ENCODE results near the gene TMPRSS2. TPM values are rescaled to one million over a fixed set of nuclear protein-coding genes. Genes with fewer than 3 reads are reported as not detected.
A peak's percentile ranks its signal among the peaks of the same experiment; 100 is the strongest.

TMPRSS2 gene
- total and polyA plus RNA-seq, 2 of the 13 experiments (the other 11 are each of a cell fraction or from before 2014, with no cell fraction given) = 1.7 to 1.8 TPM

DNA sequence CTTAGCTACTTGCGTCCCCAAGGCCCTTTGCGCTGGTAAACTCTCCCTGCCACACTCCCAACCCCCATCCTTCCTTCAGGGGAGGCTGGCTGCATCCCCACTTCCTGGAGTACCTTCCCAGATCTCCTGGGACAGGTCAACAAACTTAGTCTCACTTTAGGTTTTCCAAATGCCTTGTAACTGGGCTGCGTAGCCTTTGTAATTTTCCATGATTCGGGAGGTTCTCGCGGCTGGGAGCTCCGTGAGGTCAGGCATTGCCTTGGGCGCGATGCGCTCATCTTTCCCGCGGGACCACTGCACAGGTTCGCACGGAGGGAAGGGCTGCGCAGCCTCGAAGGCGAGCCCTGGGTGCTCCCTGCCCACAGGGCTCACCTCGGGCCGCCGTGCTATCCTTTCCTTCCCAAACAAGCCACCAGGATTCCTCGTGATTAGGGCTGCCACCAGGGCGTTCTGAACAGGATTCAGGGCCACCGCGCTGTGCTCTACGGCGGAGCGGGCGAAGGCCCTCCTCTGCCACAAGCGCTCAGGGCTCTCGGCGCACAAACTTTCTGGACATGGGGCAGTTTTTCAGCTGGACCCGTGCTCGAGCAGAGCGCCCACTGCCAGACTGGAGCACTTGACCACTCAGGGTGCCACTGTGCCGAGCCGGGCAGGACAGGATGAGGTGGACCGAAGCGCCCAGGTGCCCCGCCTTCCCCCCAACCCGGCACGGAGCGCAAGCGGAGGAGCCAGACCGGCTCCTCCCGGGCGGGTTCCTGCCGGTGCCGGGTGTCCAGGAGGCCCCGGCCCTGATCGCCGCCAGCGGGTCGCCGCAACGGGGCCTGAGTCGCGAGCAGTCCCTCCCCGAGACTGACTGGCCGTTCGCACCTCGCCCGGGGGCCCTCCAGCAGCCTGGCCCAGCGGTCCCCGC lies 1.1 kb downstream of the TMPRSS2 start (continued):
- TF ChIP-seq ZNF777 (CRISPR knock-in tag; IDR thresholded peaks at IDR 0.05) = peak; percentile 37; the same call in 1 of the 2 replicates
- TF ChIP-seq, protein P1, sequence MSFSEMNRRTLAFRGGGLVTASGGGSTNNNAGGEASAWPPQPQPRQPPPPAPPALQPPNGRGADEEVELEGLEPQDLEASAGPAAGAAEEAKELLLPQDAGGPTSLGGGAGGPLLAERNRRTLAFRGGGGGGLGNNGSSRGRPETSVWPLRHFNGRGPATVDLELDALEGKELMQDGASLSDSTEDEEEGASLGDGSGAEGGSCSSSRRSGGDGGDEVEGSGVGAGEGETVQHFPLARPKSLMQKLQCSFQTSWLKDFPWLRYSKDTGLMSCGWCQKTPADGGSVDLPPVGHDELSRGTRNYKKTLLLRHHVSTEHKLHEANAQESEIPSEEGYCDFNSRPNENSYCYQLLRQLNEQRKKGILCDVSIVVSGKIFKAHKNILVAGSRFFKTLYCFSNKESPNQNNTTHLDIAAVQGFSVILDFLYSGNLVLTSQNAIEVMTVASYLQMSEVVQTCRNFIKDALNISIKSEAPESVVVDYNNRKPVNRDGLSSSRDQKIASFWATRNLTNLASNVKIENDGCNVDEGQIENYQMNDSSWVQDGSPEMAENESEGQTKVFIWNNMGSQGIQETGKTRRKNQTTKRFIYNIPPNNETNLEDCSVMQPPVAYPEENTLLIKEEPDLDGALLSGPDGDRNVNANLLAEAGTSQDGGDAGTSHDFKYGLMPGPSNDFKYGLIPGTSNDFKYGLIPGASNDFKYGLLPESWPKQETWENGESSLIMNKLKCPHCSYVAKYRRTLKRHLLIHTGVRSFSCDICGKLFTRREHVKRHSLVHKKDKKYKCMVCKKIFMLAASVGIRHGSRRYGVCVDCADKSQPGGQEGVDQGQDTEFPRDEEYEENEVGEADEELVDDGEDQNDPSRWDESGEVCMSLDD (CRISPR knock-in tag; IDR thresholded peaks at IDR 0.05; ENCODE audit: borderline replicate concordance) = no peak
- no peak for TF ChIP-seq GATA4 (IDR thresholded peaks at IDR 0.05; ENCODE audit: borderline replicate concordance, low read depth)
- TF ChIP-seq U2AF2 (IDR thresholded peaks at IDR 0.05; ENCODE audit: low read depth, low read length) = no peak

DNA sequence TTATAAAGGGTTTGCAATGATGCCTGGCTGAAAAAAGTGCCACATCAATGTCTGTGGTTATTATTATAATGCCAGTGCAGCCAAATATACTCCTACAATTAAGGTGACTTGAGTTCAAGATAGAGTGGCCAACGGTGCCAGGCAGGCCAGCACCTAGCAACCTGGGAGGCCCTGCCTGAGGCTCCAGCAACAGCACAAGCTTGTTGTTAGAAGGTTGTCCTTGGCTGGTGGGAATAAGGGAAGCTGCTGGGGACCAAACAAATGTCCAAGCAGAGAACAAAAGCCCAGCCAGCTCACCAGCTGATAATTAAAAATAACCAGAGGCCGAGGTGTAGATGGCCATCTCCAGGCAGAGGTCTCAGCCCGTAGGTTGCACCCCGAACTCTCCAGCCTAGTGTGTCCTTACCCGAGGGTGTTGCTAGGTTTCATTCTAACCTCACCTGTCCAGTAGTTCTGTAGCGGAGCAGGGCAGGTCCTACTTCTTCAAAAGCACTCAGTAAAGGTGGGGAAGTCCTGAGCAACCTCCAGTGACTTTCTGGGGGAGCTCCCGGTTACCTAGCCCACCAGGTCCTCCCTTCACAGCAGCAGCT lies 1.9 kb downstream of the TMPRSS2 start:
- no peaks in the 10 kb centered on the region for H3K79me2 ChIP-seq (ENCODE audit: insufficient read depth, low read length)
- TF ChIP-seq, protein P2, sequence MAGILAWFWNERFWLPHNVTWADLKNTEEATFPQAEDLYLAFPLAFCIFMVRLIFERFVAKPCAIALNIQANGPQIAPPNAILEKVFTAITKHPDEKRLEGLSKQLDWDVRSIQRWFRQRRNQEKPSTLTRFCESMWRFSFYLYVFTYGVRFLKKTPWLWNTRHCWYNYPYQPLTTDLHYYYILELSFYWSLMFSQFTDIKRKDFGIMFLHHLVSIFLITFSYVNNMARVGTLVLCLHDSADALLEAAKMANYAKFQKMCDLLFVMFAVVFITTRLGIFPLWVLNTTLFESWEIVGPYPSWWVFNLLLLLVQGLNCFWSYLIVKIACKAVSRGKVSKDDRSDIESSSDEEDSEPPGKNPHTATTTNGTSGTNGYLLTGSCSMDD (CRISPR knock-in tag; IDR thresholded peaks at IDR 0.05) = no peak
- TF ChIP-seq ARNT2 (CRISPR knock-in tag; IDR thresholded peaks at IDR 0.05; ENCODE audit: low read depth) = no peak
- TF ChIP-seq ZKSCAN1 (IDR thresholded peaks at IDR 0.05; ENCODE audit: low read length) = no peak

More for the DNA sequence above, 1.9 kb downstream of the TMPRSS2 start:
- FAIRE-seq (no peak), DNase-seq (ENCODE audit: low spot score) (no peak), ATAC-seq (no peak)
- in situ Hi-C loops (cut with HindIII; ENCODE audit: extremely low pct_ligation_motif_present, low pct_unique_long_range_greater_than_20kb) = no loop called here
- Histone ChIP-seq H3K9ac (ENCODE audit: insufficient read depth, low read depth, low read length) (no peak overlapping the region), H3K4me3 (replicated peaks in 1 of 3; ENCODE audit: insufficient read depth in 1 of 3, low read depth in 2 of 3, low read length in 3 of 3) (no peak overlapping the region), H3K9me3 (ENCODE audit: low read length) (no peaks in the 10 kb centered on the region), H2AFZ (ENCODE audit: low read length) (no peak overlapping the region), H3K36me3 (replicated peaks in 1 of 2; ENCODE audit: control insufficient read depth in 1 of 2, insufficient read depth in 2 of 2, low read length in 2 of 2) (no peaks in the 10 kb centered on the region), H3K4me2 (ENCODE audit: low read depth, low read length) (no peak overlapping the region), H3K4me1 (ENCODE audit: insufficient read depth, low read length) (peaks cover 48% of the 10 kb centered on the region), H3K27ac (ENCODE audit: extremely low read length, insufficient read depth, low read length) (no peak overlapping the region), H4K20me1 (ENCODE audit: insufficient read depth, low read length) (no peaks in the 10 kb centered on the region), H3K27me3 (ENCODE audit: control insufficient read depth in 1 of 2, insufficient read depth in 2 of 2, low read length in 2 of 2) (peaks cover 2 to 31% of the 10 kb centered on the region in 2 experiments; a peak in 4 of 5 replicates)
- ChIA-PET POLR2A (no interaction called here), CTCF (ENCODE audit: low intra/inter-chr PET ratio, low total read pairs) (no interaction called here)
- 61% methylated on average over 7 of the region's 7 CpGs for WGBS (ENCODE audit: low lambda C conversion rate)
- intact Hi-C loops (cut with micrococcal nuclease; ENCODE audit: unreplicated experiment) = no loop called here
- BruUV-seq (replicated peaks) = no TSS peak

Data from HepG2 (cell line).